GM21360 (cell line): Measurements from ENCODE around the gene SLC25A22.

Experiments used
- ATAC-seq: cut with Tn5 transposase; IDR thresholded peaks from one replicate; pipeline ENCODE4 v1.9.1; 2021; ENCODE audit warnings: mild to moderate bottlenecking, moderate library complexity; ENCODE audit not compliant: unreplicated experiment

SLC25A22 gene

GRCh38 chr11:798093-798713 lies at the start of gene SLC25A22:
Gene SLC25A22 (minus strand): TSS chr11:798281. CDS start chr11:795006, 3,275 bp downstream.
- no peak for ATAC-seq

DNA sequence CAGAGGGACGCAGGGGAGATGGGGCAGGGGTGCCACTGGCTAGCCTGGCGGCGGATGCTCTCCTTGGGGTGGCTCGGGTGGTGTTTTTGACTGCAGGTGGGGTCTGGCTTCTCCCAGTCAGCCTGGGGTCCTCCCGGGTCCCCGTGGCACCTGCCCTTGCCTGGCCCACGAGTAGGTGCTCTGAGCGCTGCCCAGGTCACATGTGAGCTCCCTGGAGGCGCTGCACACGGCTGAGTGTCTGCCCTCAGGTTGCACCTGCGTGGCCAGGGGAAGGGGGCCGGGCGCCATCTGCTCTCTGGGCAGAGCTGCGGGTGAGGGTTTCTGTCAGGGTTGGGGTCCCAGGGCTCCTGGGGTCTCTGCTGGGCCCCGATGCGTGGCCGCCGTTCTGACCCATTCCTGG lies 49.8 kb upstream of the SLC25A22 start:
- ATAC-seq: no peak

DNA sequence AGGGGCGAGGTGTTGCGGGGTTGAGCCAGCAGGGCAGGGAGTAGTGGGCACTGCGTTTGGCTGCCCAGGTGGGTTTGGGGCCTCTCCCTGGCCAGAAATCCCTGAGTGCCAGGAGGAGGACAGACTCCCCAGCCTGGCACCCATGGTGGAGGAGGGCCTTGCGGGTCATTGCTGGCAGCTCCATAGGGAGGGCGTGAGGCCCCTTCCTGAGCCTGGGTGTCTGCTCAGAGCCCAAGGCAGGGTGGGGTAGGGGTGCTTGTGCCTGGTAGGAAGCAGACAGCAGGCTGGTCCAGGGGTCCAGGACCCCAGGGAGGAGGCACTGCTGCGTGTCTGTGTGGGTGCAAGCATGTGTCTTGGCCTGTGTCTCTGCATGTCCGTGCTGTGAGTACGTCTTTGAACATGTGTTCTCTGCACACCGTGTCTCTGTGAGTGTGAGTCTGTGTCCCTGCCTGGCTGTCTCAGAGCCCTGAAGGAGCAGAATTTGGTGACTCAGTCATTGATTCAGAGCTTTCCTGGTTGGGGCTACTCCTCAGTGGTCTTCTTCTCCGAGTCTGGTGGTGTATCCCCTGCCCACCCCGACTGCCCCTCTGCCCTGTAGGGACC lies 48.5 kb upstream of the SLC25A22 start:
- ATAC-seq: no peak

DNA sequence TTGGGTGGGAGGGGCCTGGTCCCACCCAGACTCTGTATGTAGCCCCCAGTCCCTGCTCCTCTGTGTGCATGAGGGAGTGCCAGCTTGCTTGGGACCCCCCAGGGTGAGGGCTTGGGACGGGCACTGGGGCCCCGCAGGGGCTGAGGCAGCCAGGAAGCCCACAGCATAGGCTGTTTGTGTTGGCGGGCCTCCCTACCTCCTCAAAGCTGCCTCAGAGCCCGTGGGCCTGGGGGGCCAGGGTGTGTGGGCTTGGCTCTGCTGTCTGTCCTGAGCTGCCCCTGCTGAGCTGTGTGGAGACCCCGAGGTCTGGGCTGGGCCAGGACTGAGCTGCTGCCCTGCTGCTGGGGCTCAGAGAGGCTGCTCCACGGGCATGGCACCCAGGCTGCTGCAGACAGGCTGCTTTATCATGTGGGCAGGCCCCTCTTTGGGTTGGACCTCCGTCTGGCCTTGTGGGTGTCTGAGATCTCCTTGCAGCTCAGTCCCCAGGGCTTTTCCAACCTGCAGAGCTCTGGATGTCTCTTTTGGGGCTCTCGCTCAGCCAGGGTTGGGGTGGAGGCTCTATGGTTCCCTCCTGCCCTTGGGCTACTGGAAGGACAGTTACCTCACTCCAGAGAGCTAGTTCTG lies 47.9 kb upstream of the SLC25A22 start:
- no peak for ATAC-seq

DNA sequence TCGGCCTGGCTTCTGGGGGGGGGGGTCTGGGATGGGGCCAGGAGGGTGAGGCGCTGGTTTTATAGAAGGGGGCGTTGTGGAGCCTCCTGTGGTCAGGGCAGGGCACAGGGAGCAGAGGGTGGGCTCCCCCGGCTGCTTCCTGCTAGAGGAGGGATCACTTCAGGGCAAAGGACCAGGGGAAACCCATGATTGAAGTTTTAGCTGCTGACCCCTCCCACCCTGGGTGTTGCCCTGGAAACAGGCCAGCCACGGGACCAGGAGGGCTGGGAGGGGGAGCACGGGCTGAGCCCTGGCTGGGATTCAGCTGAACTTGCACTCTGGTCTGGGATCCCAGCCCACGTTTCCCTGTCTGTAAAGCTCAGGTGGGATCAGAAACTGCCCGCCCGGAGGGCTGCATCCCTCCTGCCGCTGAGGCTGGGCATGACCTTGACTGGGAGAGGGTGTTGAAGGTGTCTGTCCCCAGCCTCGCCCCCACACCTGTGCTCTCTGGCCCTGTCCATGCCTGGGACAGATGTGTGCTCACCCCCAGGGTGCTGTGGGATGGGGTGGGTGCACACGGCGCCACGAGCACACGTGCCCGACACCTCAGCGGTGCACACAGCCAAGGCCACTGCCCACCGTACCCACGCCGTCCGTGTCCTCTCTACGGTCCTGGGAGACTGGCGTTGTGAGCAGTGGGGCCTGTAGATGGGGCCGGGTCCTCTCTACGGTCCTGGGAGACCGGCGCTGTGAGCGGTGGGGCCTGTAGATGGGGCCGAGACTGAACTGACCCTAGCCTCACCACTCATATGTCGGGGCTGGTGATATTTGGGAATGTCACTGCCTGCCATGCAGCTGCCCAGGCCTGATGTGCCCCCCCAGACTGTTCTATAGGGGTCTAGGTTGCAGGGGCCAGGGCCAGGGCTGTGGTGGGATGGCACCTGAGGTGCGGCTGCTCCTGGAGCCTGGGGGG lies 46.9 kb upstream of the SLC25A22 start:
- no peak for ATAC-seq

GRCh38 chr11:843818-844692 lies 46.0 kb upstream of the SLC25A22 start:
- no peak for ATAC-seq

DNA sequence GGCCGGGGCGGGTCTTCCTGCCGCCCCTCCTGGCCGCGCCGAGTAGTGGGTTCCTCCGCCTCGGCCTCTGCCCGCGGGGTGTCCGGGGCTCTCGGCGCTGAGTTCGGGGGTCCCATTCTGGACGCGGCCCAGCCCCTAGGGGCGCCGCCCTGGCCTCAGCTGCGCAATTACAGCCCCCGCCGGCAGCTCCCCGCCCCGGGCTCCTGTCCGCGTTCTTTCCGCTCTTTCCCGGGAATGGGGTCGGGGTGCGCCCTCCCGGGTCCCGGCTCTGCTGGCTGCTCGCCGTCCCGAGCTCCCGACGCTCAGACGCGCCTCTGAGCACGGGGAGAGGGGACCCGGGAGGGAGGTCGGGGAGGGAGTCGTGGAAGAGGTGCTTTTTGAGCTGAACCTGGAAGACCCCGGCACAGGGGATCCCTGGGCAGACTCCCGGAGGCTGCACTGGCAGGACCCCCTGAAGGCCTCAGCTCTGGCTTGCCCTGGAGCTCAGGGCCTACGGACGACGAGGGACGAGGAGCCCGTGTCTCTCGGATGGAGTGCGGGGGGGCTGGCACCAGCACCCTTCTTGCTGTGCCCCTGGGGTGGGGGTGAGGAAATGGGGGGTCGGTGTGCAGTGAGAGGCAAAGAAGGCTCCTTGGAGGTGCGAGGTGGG lies 45.1 kb upstream of the SLC25A22 start:
- no peak for ATAC-seq

DNA sequence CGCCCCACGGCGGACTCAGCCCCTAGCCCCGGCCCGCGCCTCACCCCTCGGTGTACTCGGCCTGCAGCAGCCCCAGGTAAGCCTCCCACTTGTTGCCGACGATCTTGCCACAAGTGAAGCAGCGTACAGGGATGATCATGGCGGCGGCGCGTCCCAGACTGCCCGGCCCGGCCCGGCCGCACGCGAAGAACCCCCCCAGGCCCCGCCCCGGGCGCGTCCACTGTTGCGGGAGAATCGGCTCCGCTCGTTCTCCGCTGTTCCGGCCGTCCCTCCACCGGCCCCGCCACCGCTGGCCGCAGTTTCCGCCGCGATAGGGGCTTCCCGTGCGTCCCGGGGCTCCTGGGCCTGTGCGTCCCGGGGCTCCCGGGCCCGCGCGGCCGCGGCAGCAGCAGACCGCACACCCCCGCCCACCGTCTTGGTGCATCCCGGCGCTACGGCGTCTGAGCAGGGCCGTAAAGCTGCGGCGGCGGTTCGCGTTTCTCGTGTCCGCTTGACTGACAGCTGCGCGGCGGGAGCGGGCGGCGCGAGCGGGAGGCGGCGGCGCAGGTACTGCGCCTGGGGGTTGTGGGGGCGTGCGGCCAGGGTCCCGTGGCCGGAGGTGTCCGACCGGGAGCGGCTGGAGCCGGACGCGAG lies 44.4 kb upstream of the SLC25A22 start, which contains the start of the genes POLR2L and TSPAN4:
POLR2L (minus strand) TSS at position 160 of the 633 bp plus-strand sequence; CDS start at position 139, 21 bp downstream.
TSPAN4 (plus strand) TSS at position 483 of the 633 bp plus-strand sequence. CDS start 7,453 bp downstream, outside the sequence.
- ATAC-seq: peak; percentile 63

- ATAC-seq: no peak
Observed at GRCh38 chr11:841981-842369, 43.9 kb upstream of the SLC25A22 start.

GRCh38 chr11:839875-840617 lies 42.0 kb upstream of the SLC25A22 start:
- ATAC-seq: no peak

DNA sequence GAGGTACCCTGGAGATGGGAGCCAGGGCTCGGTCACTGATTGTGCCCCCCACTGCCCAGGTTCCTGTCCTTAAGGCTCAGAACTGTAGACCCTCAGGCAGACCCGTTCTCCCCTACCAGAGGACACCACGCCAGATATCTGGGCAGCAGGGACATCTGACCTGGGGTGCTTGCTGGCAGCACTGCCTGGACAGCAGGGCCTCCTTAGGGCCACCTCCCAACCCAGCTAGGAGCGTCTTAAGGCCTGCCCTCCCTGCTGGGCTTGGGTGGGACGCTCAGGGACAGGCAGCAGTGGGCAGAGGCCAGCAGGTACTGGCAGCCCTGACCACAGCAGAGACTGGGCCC lies 41.2 kb upstream of the SLC25A22 start:
- ATAC-seq: no peak

- no peak for ATAC-seq
Observed at GRCh38 chr11:838441-839279, 40.6 kb upstream of the SLC25A22 start.

GRCh38 chr11:837990-838307 lies 39.9 kb upstream of the SLC25A22 start:
- no peak for ATAC-seq

DNA sequence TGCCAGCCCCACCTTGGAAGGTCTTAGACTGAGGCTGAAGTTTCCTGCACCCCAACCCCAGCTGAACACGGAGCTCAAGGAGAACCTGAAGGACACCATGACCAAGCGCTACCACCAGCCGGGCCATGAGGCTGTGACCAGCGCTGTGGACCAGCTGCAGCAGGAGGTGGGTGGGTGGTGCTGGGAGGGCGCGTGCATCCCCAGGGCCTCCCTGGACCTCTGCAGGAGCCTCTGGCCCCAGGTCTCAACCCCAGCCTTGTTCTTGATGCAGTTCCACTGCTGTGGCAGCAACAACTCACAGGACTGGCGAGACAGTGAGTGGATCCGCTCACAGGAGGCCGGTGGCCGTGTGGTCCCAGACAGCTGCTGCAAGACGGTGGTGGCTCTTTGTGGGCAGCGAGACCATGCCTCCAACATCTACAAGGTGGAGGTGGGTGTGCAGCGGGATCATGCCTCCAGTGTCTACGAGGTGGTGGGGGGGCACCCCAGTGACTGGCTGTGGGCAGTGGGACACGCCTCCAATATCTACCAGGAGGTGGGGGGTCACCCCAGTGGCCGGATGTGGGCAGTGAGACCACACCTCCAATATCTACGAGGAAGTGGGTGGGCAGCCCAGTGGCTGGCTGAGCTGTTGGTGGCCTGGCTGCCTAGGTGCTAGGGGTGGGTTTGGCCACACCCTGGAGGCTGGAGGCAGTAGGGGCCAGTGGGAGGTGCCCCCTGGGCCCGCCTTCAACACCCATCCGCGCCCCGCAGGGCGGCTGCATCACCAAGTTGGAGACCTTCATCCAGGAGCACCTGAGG lies 39.3 kb upstream of the SLC25A22 start:
- no peak for ATAC-seq

DNA sequence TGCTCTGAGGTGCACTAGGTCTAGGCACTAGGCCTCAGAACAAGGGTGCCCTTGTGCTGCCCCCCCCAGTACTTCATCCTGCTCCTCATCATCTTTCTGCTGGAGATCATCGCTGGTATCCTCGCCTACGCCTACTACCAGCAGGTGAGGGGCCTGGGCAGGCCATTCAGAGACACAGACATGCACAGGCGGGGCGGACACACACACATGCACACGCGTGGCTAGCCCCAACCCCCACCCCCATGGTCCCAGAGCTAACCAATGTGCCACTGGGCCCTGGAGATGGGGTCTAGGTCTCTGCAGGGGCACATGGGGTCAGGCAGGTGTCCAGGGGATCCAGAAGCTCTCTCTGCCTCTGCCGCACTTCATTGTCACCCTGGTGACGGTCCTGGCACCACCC lies 38.6 kb upstream of the SLC25A22 start:
- ATAC-seq: no peak

DNA sequence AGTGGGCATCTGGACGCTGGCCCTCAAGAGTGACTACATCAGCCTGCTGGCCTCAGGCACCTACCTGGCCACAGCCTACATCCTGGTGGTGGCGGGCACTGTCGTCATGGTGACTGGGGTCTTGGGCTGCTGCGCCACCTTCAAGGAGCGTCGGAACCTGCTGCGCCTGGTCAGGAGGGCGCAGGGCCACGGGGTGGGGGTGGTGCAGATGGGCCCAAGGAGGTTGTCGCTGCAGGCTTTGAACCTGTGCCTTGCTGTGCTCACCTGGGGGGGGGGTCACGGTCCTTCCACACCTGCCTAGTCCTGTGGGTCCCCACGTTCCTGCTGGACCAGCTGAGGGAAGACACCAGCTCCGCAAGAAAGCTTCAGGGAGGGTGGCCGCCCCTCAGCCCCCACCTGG lies 38.2 kb upstream of the SLC25A22 start:
- ATAC-seq: no peak
